Ishikawa (cell line): ENCODE results near the gene DCTD.
A peak's percentile ranks its signal among the peaks of the same experiment; 100 is the strongest.

Source experiments
- CEBPB ChIP-seq: IDR thresholded peaks from 2 replicates; pipeline ENCODE4 v1.6.1; 2012
- CREB1 ChIP-seq: IDR thresholded peaks from 2 replicates; pipeline ENCODE4 v1.6.1; 2012; ENCODE audit warnings: low read depth
- EGR1 ChIP-seq: IDR thresholded peaks from 2 replicates; pipeline ENCODE4 v1.6.1; 2012
- EP300 ChIP-seq: IDR thresholded peaks from 2 replicates; pipeline ENCODE4 v1.6.1; 2012; ENCODE audit warnings: borderline replicate concordance
- FOXM1 ChIP-seq: IDR thresholded peaks from 2 replicates; pipeline ENCODE4 v1.6.1; 2012; ENCODE audit warnings: low read depth, borderline replicate concordance
- NFIC ChIP-seq: IDR thresholded peaks from 2 replicates; pipeline ENCODE4 v1.6.1; 2012
- RAD21 ChIP-seq: IDR thresholded peaks from 2 replicates; pipeline ENCODE4 v1.6.1; 2012; ENCODE audit warnings: low read depth
- REST ChIP-seq: IDR thresholded peaks from 2 replicates; pipeline ENCODE4 v1.6.1; 2012; ENCODE audit warnings: low read depth, mild to moderate bottlenecking
- TAF1 ChIP-seq: IDR thresholded peaks from 2 replicates; pipeline ENCODE4 v1.6.1; 2012; ENCODE audit warnings: low read depth, mild to moderate bottlenecking
- TCF12 ChIP-seq: IDR thresholded peaks from 2 replicates; pipeline ENCODE4 v1.6.1; 2012; ENCODE audit warnings: low read depth
- TEAD4 ChIP-seq: IDR thresholded peaks from 2 replicates; pipeline ENCODE4 v1.6.1; 2012
- YY1 ChIP-seq: IDR thresholded peaks from 2 replicates; pipeline ENCODE4 v1.6.1; 2012; ENCODE audit warnings: low read depth
- ZBTB7A ChIP-seq: IDR thresholded peaks from 2 replicates; pipeline ENCODE4 v1.6.1; 2012; ENCODE audit warnings: low read depth
- TF ChIP-seq, protein P1 (sequence below): IDR thresholded peaks from 2 replicates; pipeline ENCODE4 v1.6.1; 2012
- TF ChIP-seq, protein P2 (sequence below): IDR thresholded peaks from 2 replicates; pipeline ENCODE4 v1.6.1; 2012

DCTD gene

DNA sequence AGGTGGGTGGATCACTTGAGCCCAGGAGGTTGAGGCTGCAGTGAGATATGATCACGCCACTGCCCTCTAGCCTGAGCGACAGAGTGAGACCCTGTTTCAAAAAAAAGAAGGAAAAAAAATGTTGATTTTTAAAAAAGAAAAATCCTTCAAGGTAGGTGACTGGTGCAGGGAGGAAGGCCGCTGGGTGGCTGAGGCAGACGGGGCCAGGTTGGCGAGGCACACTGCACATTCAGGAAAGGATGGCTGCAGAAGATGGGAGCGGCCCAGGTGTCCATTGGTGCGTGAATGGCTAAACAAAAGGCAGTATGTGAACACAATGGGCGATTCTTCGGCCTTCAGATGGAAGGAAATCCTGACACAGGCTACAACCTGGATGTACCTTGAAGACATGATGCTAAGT is 30.4 kb downstream of the DCTD start:
- TF ChIP-seq FOXM1 (no peak), REST (no peak), NFIC (no peak), CREB1 (no peak), TEAD4 (no peak), TCF12 (no peak), YY1 (no peak), EP300 (no peak), EGR1 (no peak), RAD21 (no peak), ZBTB7A (no peak), TAF1 (no peak), CEBPB (no peak)
- TF ChIP-seq, protein P1, sequence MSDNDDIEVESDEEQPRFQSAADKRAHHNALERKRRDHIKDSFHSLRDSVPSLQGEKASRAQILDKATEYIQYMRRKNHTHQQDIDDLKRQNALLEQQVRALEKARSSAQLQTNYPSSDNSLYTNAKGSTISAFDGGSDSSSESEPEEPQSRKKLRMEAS: no peak
- TF ChIP-seq, protein P2, sequence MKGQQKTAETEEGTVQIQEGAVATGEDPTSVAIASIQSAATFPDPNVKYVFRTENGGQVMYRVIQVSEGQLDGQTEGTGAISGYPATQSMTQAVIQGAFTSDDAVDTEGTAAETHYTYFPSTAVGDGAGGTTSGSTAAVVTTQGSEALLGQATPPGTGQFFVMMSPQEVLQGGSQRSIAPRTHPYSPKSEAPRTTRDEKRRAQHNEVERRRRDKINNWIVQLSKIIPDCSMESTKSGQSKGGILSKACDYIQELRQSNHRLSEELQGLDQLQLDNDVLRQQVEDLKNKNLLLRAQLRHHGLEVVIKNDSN: no peak

DNA sequence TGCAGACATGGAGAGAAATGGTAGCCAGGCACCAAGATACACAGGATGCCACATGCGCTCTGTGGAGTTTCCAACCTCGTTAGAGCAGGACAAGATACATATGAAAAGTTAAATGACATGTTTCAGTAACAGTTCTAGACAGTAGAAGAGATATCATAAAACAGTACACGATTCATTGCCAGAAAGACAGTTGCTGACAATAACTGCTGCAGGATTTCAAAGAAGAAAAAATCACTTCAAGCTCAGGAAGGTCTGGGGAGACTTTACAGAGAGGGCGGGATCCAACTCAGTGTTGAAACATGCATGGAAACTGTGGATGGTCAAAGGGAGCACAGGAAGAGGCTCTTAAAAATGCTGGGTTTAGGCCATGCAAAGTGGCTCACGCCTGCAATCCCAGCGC is 31.0 kb downstream of the DCTD start:
- TF ChIP-seq RAD21 (no peak), ZBTB7A (no peak), FOXM1 (no peak), CEBPB (no peak), YY1 (no peak)
- TF ChIP-seq, protein P1: no peak

GRCh38 chr4:182885738-182886077 is 31.5 kb downstream of the DCTD start:
- TF ChIP-seq EP300 (no peak), CEBPB (no peak), TAF1 (no peak), TEAD4 (no peak), ZBTB7A (no peak), TCF12 (no peak), EGR1 (no peak), REST (no peak), YY1 (no peak), FOXM1 (no peak), NFIC (no peak), RAD21 (no peak), CREB1 (no peak)
- TF ChIP-seq, protein P2: no peak
- TF ChIP-seq, protein P1: no peak

GRCh38 chr4:182885022-182885737 is 32.0 kb downstream of the DCTD start:
- TF ChIP-seq TAF1 (no peak), RAD21 (no peak), FOXM1 (no peak), REST (no peak), EP300 (no peak), TCF12 (no peak)
- TF ChIP-seq, protein P2: 0 out of 2 replicates have a peak, but pooled peaks have one; percentile 11
